Measurements from ENCODE around the gene OPTN. TPM values are rescaled to one million over a fixed set of nuclear protein-coding genes. Genes with fewer than 3 reads are reported as not detected.
A peak's percentile ranks its signal among the peaks of the same experiment; 100 is the strongest.

Gene OPTN
- total RNA-seq, 2 experiments from 2014 or later = 32.0 to 33.0 TPM

DNA sequence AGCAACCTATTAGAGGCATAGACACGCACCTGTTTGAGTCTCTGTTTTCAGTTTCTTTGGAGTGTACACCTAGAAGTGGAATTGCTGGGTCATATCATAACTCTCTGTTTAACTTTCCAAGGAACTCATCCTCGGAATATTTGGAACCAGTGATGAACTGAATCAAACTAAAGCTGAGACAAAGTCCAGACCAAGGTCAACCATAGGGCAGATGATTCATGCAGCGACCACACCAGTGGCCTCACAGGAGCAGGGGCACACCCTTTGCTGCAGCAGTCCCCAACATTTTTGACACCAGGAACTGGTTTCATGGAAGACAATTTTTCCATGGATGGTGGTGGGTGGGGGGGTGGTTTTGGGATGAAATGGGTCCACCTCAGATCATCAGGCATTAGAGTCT lies 4.9 kb upstream of the OPTN start:
- ChIA-PET POLR2A (no interaction called here), CTCF (no interaction called here)
- intact Hi-C loops (cut with micrococcal nuclease) = no loop called here
- Mint-ChIP-seq H3K36me3 (ENCODE audit: low read depth) (no peaks in the 10 kb centered on the region), H3K27me3 (peaks cover 2% of the 10 kb centered on the region), H3K4me1 (ENCODE audit: low read depth) (peaks cover 10% of the 10 kb centered on the region), H3K9me3 (peaks cover 3% of the 10 kb centered on the region), H3K27ac (no peak overlapping the region), H3K4me3 (no peak overlapping the region)
- TF ChIP-seq CTCF (IDR thresholded peaks at IDR 0.05) = no peak
- no peak for DNase-seq
- ATAC-seq = no peak

- no peak for ATAC-seq
Observed at GRCh38 chr10:13095929-13096328, 4.0 kb upstream of the OPTN start.

GRCh38 chr10:13099144-13099665 lies 758 bp upstream of the OPTN start:
- peak overlapping the region; percentile 78 for H3K4me3 Mint-ChIP-seq

More at GRCh38 chr10:13095929-13096328, 4.0 kb upstream of the OPTN start:
- CTCF ChIA-PET = no interaction called here
- Mint-ChIP-seq H3K27ac (no peak overlapping the region), H3K27me3 (peaks cover 2% of the 10 kb centered on the region), H3K4me3 (no peak overlapping the region), H3K36me3 (ENCODE audit: low read depth) (no peaks in the 10 kb centered on the region), H3K4me1 (ENCODE audit: low read depth) (peaks cover 13% of the 10 kb centered on the region), H3K9me3 (peaks cover 3% of the 10 kb centered on the region)
- intact Hi-C loops (cut with micrococcal nuclease) = no loop called here
- POLR2A ChIA-PET = no interaction called here
- no peak for DNase-seq
- no peak for TF ChIP-seq CTCF (IDR thresholded peaks at IDR 0.05)

GRCh38 chr10:13100349-13101294 lies 659 bp downstream of the OPTN start:
- Mint-ChIP-seq H3K27ac (peak overlapping the region; percentile 78), H3K36me3 (ENCODE audit: low read depth) (peaks cover 7% of the 10 kb centered on the region), H3K27me3 (no peaks in the 10 kb centered on the region), H3K9me3 (no peaks in the 10 kb centered on the region), H3K4me3 (peak overlapping the region; percentile 78), H3K4me1 (ENCODE audit: low read depth) (peaks cover 37% of the 10 kb centered on the region)
- ATAC-seq = peak; percentile 21
- no peak for TF ChIP-seq CTCF (IDR thresholded peaks at IDR 0.05)
- intact Hi-C loops (cut with micrococcal nuclease) = no loop called here
- ChIA-PET CTCF (interaction anchor here (0.7 to 1.9 kb wide), 13 partner anchors 9 to 390 kb away, joined by 3 to 20 read pairs (median 3); partner anchors contain the start of gene PHYH), POLR2A (no interaction called here)
- DNase-seq = peak; percentile 31

More at GRCh38 chr10:13099144-13099665, 758 bp upstream of the OPTN start:
- Mint-ChIP-seq H3K27ac (peak overlapping the region; percentile 79), H3K9me3 (no peaks in the 10 kb centered on the region), H3K36me3 (ENCODE audit: low read depth) (peaks cover 3% of the 10 kb centered on the region), H3K27me3 (no peaks in the 10 kb centered on the region), H3K4me1 (ENCODE audit: low read depth) (peaks cover 28% of the 10 kb centered on the region)
- POLR2A ChIA-PET = interaction anchor here (0.8 to 0.9 kb wide), 2 partner anchors 63 to 388 kb away, joined by 3 to 4 read pairs; no protein-coding TSS in a partner anchor
- intact Hi-C loops (cut with micrococcal nuclease) = no loop called here
- TF ChIP-seq CTCF (IDR thresholded peaks at IDR 0.05) = peak; percentile 9
- CTCF ChIA-PET = interaction anchor here (1.1 to 1.9 kb wide), 10 partner anchors 8 to 388 kb away, joined by 3 to 20 read pairs (median 6); partner anchors contain the start of gene PHYH
- DNase-seq (peak; percentile 60), ATAC-seq (peak; percentile 41)
